Pons (tissue), 1 donor: Measurements from ENCODE around the gene FBRS.
"Not testable (repeated sequence)": the region's sequence is repeated elsewhere in the genome, so short reads cannot be mapped to it uniquely, and the experiment has no call there.

ENCODE experiments used
- DNase-seq: peaks from one replicate; pipeline ENCODE4 v3.0.0-alpha.2; 2016; ENCODE audit warnings: low spot score

Gene FBRS

DNA sequence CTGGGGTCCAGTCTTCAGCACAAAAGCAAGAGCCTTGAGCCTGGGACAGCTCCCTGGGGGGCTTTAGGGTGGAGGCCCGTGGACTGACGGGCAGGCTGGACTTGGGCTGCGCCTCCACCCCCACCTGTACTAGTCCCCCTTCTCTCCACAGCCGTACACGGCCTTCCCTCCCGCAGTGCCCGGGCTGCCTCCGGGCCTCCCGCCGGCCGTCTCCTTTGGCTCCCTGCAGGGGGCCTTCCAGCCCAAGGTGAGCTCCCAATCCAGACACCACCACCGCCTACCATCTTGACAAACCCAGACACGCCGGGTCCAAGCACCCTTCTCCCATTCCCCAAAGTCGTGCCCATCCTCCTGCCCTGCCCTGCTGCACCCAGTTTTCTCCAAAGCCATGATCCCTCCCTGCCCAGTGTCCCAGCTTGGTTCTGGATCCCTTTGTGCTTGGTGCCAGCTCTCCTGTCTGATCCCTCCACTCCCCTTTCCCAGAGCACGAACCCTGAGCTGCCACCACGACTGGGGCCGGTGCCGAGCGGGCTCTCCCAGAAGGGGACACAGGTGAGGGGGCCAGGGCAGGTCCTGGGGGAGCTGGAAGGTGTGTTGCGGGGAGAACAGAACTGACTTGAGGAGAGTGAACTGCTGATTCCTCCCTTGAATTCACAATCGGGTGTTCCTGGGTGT lies 7.1 kb downstream of the FBRS start:
- no peak for DNase-seq

- no peak for DNase-seq
These were observed 7.6 kb downstream of the FBRS start for GRCh38 chr16:30665830-30666190.

GRCh38 chr16:30666681-30667080 lies 8.4 kb downstream of the FBRS start:
- DNase-seq: no peak

DNA sequence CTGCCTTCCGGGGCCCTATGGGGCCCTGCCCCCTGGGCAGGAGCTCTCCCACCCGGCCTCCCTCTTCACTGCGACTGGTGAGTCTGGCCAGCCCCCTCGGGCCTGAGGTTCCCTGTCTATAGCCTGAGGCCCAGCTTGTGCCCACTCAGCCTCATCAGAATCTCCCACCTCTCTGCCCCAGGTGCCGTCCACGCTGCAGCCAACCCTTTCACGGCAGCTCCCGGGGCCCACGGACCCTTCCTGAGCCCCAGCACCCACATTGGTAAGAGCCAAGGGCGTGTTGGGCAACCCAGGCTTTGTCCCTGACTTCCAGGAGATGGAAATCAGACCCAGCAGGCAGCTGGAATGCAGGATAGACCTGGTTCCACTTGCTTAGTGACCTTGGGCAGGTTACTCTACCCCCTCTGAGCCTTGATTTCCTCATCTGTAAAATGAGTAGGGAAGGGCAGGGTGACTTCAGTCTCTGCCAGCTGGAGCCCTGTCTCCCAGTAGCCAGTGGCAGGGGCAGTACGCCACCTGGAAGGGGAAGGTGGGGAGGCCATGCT lies 9.2 kb downstream of the FBRS start:
- DNase-seq: no peak

- DNase-seq: no peak
These were observed 10.2 kb downstream of the FBRS start for GRCh38 chr16:30668393-30668792.

- DNase-seq: no peak
These were observed 11.0 kb downstream of the FBRS start for GRCh38 chr16:30669026-30669902.

GRCh38 chr16:30669903-30670824 lies 11.9 kb downstream of the FBRS start:
- no peak for DNase-seq

- no peak for DNase-seq
These were observed 16.9 kb downstream of the FBRS start for GRCh38 chr16:30675143-30675542.

GRCh38 chr16:30677931-30678585 lies 19.8 kb downstream of the FBRS start:
- DNase-seq: no peak

DNA sequence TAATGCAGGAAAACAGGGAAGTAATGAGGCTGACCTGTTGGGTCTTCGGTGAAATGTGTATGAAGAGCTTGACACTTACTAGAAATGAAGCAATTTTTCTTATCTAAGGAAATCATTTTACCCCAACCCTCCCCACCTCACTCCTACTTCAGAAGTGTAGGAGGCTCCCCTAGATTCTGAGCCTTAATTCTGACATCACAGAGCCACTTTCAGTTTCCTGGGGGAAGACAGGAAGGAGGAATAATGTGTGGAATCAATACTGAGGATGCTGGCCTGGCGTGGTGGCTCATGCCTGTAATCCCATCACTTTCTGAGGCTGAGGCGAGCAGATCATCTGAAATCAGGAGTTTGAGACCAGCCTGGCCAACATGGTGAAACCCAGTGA lies 20.3 kb downstream of the FBRS start:
- no peak for DNase-seq

DNA sequence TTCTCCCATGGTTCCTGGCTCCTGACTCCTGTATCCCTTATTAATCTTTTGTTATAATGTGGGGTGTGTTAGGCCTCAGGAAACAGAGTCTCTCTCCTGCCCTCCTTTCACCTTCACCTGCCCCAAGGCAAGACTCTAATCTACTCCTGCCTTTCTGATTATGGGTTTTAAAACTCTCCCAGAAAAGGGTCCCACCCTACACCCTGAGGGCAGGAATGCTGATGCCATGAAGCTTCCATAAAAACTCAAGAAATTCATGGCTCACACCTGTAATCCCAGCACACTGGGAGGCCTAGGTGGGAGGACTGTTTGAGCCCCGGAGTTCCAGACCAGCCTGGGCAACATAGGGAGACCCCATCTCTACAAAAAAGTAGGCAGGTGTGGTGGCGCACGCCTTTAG lies 22.1 kb downstream of the FBRS start:
- no peak for DNase-seq

GRCh38 chr16:30688701-30689100 lies 30.5 kb downstream of the FBRS start:
- no peak for DNase-seq

GRCh38 chr16:30691907-30692306 lies 33.7 kb downstream of the FBRS start:
- no peak for DNase-seq

- DNase-seq: no peak
These were observed 34.3 kb downstream of the FBRS start for GRCh38 chr16:30692396-30693064.

GRCh38 chr16:30694926-30695693 lies 36.9 kb downstream of the FBRS start:
- no peak for DNase-seq

- DNase-seq: not testable (repeated sequence)
These were observed 38.4 kb downstream of the FBRS start for GRCh38 chr16:30696646-30697045.

GRCh38 chr16:30697264-30698138 lies 39.3 kb downstream of the FBRS start:
- no peak for DNase-seq

- peak; percentile 95 for DNase-seq
These were observed 40.0 kb downstream of the FBRS start for GRCh38 chr16:30698139-30698815.
